CD4-positive, alpha-beta T cell treated with Interleukin-6 for 4 hours (primary cell): ENCODE measurements around the gene MYCL.

Source experiments
- DNase-seq: peaks from one replicate; pipeline ENCODE4 v3.0.0-alpha.2; 2020; ENCODE audit warnings: mixed read lengths

Gene MYCL

DNA sequence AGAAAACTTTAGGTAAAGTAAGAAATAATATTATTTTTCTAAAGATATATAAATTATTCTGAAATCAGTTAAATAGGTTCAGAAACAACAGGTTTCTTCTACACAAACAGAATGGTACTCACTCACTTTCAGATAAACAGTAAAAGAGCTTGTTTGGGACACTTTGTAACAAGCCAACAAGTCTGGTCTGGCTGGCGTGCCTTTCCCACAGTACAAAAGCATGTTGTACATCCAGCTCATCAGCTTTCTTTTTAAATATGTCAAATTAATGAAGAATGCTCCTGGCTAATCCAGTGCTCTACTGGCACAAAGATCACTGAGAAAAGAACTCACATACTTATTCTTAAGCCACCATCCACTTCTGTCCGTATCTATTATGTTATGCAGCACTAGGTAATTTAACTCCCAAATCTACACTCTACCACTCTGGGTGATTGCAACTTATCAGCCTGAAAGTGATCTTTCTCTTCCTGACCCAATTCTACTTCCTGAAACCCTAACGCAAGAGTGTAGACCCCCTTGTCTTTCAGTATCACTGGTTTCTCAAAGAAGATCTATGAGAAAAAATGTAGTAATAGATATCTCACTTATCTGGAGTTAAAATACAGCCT is 51.0 kb downstream of the MYCL start:
- no peak for DNase-seq

DNA sequence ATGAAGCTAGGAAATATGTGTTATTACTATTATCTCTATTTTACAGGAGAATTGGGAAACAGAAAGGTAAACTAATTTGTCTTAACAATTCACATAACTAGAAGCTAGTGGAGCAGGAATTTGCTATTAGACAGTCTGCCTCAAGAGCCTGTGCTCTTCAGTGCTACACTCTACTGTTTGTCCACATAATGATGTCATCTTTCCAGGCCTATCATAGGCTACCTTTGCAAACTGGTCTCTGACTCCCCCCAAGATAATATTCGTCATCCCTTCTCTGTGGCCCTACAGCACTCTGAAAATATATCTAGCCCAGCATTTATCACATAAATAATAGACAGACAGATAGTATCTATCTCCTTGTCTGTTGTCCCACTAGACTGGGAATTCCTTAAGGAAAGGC is 52.5 kb downstream of the MYCL start:
- no peak for DNase-seq

DNA sequence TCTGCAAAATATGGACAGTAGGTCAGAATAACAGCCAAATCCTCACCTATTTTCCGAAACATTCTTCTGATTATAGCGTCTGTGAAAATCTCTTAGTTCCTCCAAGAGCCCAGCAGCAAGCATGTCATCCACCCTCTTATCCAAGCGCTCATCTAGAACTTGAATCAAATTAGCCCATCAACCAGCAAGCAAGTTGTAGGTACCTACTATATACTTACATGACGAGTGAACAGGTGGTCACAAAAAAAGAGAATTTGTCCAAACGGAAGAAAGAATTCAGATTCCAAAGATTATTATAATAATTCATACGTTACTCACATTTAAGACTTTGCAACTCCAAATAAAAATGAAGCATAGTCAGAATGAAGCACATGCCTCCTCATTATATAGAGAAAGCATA is 53.8 kb downstream of the MYCL start:
- DNase-seq, result no peak

DNA sequence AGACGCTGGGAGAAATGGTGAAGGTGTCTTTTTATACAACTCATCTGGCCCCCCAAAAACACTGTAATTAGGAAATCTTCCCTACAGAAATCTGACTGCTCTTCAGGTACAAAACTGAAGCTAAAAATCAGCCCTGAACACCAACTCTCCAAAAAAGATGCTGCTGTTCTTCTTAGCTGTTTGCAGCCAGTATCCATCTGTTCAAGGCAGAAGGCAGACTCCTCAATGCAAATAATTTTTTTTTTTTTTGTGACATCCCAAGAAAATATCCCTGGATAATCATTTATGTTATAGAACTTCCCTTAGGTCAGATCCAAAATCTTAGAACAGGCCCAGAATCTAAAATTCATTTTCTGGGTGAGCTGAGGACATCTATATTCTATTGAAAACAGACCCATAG is 54.9 kb downstream of the MYCL start:
- no peak for DNase-seq

DNA sequence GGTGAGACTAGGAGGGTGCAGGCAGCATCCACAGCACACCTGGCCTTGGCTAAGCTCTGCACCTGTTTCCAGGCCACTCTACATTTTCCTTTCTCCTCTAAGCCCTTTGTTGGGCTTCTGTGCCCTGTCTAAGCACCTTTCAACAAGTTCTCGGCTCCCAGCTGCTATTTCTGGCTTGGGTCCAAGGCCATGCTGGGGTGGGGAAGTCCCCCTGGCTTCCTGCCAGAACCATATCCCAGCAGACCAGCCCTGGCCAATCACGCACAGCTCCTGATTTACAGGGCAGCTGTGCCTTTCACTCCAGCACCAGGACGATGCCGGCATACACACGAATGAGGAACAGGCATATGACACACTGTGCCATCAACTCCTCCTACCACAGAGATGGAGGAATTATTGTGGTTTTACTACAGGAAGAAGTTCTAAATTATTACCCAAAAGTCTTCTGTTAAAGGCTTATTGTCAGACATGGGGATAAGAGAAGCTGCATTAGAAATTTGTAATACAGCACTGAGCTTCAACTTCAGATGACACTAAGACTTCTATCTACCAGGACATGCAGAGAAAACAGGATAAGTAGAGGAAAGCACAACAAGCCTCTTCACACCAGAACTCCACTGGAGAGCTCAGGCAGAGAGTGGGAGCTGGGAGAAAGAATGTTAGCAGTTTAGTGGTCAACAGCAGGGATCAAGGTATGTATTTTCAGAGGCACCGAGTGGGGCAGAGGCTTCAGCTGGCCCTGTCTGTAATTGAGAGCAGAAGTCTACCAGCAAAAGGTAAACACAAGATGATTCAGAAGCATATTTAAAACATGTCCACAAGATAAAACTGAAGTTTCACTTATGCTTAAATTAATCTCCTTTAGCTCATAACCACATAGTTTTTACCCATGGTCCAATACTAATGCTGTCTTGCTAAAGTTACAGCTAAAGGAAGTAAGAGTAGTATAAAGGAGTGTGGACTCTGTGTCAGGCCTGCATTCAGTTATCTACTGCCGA is 55.8 kb downstream of the MYCL start:
- DNase-seq, result peak; percentile 74
